Smooth muscle cell (in vitro differentiated cells): Measurements from ENCODE around the gene ZFHX3. TPM values are rescaled to one million over a fixed set of nuclear protein-coding genes. Genes with fewer than 3 reads are reported as not detected.
A peak's percentile ranks its signal among the peaks of the same experiment; 100 is the strongest.

Experiments
- DNase-seq: peaks from one replicate; lab custom pipeline; 2025; ENCODE audit not compliant: unreplicated experiment; lab: John Stamatoyannopoulos, UW
- H2AFZ ChIP-seq: fragments of 200-600 bp; sonication (generic); 2 replicates; pipeline ENCODE4 v1.6.0; 2016; ENCODE audit warnings: antibody characterized with exemption, low read depth, mild to moderate bottlenecking
- H3F3A ChIP-seq: fragments of 200-600 bp; sonication (generic); 2 replicates; pipeline ENCODE4 v1.6.0; 2017; ENCODE audit warnings: antibody characterized with exemption, low read depth
- H3K27ac ChIP-seq: fragments of 200-600 bp; sonication (generic); 2 replicates; pipeline ENCODE4 v1.5.1; 2016; ENCODE audit warnings: low read depth, mild to moderate bottlenecking
- H3K27me3 ChIP-seq: fragments of 200-600 bp; sonication (generic); 2 replicates; pipeline ENCODE4 v1.6.1; 2016; ENCODE audit warnings: low read depth, mild to moderate bottlenecking
- H3K36me3 ChIP-seq: fragments of 200-600 bp; sonication (generic); 2 replicates; pipeline ENCODE4 v1.5.1; 2016; ENCODE audit warnings: low read depth
- H3K4me1 ChIP-seq: fragments of 200-600 bp; sonication (generic); 2 replicates; pipeline ENCODE4 v1.5.1; 2016; ENCODE audit warnings: low read depth
- H3K4me2 ChIP-seq: fragments of 200-600 bp; sonication (generic); 2 replicates; pipeline ENCODE4 v1.6.0; 2016; ENCODE audit warnings: mild to moderate bottlenecking
- H3K4me3 ChIP-seq: fragments of 200-600 bp; sonication (generic); 2 replicates; pipeline ENCODE4 v1.5.1; 2016; ENCODE audit warnings: mild to moderate bottlenecking
- H3K79me2 ChIP-seq: fragments of 200-600 bp; sonication (generic); 2 replicates; pipeline ENCODE4 v1.6.0; 2016; ENCODE audit warnings: low read depth, mild to moderate bottlenecking
- H3K9ac ChIP-seq: fragments of 200-600 bp; sonication (generic); 2 replicates; pipeline ENCODE4 v1.6.0; 2016; ENCODE audit warnings: low read depth
- H3K9me3 ChIP-seq: fragments of 200-600 bp; sonication (generic); replicated peaks from 2 replicates; pipeline ENCODE4 v1.5.1; 2016; ENCODE audit warnings: low read depth
- H4K20me1 ChIP-seq: fragments of 200-600 bp; sonication (generic); 2 replicates; pipeline ENCODE4 v1.6.0; 2016; ENCODE audit warnings: low read depth
- CTCF ChIP-seq: fragments of 200-600 bp; sonication (generic); IDR thresholded peaks from 2 replicates; pipeline ENCODE4 v1.5.1; 2017; ENCODE audit warnings: borderline replicate concordance, mild to moderate bottlenecking, antibody characterized with exemption; ENCODE audit not compliant: insufficient read depth, poor library complexity, severe bottlenecking
- WGBS: methylation state at CpG from one replicate; pipeline ENCODE4 v1.1.7; 2016; ENCODE audit warnings: low lambda C conversion rate; 5-methylcytosine and 5-hydroxymethylcytosine counted together
- polyA plus RNA-seq: library from polyadenylated mRNA; unstranded; fragments of >200 nt; fragmentation: Nextera tagmentation; extraction: Ambion mirVana; gene quantifications from 2 replicates; pipeline ENCODE4 v1.2.1, GENCODE V29; 2016
- total RNA-seq: library from RNA; depleted of rRNA; stranded (reverse); fragments of >200 nt; gene quantifications from 2 replicates; pipeline ENCODE4 v1.2.3, GENCODE V29; 2014

ZFHX3 gene
- total and polyA plus RNA-seq, 2 experiments from 2014 or later = 3.1 to 9.8 TPM

- Histone ChIP-seq H3K27me3 (no peaks in the 10 kb centered on the region), H3K9ac (no peak overlapping the region), H3F3A (no peaks in the 10 kb centered on the region), H3K27ac (no peak overlapping the region), H3K79me2 (no peaks in the 10 kb centered on the region), H3K4me2 (no peak overlapping the region), H3K36me3 (no peaks in the 10 kb centered on the region), H3K4me3 (no peak overlapping the region), H2AFZ (no peak overlapping the region), H3K4me1 (no peaks in the 10 kb centered on the region), H4K20me1 (peaks cover 27% of the 10 kb centered on the region), H3K9me3 (no peaks in the 10 kb centered on the region)
- TF ChIP-seq CTCF = peak; percentile 15
- DNase-seq = no peak
- WGBS = 91% methylated on average over 4 of the region's 4 CpGs
Measured at GRCh38 chr16:72818236-72818845, 229.6 kb downstream of the ZFHX3 start.

GRCh38 chr16:72815348-72816318, 232.3 kb downstream of the ZFHX3 start:
- TF ChIP-seq CTCF = no peak
- Histone ChIP-seq H3K9ac (no peak overlapping the region), H3K9me3 (no peaks in the 10 kb centered on the region), H3F3A (no peaks in the 10 kb centered on the region), H4K20me1 (peaks cover 26% of the 10 kb centered on the region), H2AFZ (no peak overlapping the region), H3K4me1 (no peaks in the 10 kb centered on the region), H3K4me2 (no peak overlapping the region), H3K4me3 (no peak overlapping the region), H3K79me2 (no peaks in the 10 kb centered on the region), H3K36me3 (no peaks in the 10 kb centered on the region), H3K27ac (no peak overlapping the region), H3K27me3 (no peaks in the 10 kb centered on the region)
- no peak for DNase-seq
- 73% methylated on average over 5 of the region's 5 CpGs for WGBS

- no peaks in the 10 kb centered on the region for H3K36me3 ChIP-seq
- H3K79me2 ChIP-seq = no peaks in the 10 kb centered on the region
- no peak for TF ChIP-seq CTCF
- no peak overlapping the region for H3K27ac ChIP-seq
- peaks cover 14% of the 10 kb centered on the region for H4K20me1 ChIP-seq
- no peaks in the 10 kb centered on the region for H3K4me1 ChIP-seq
- no peaks in the 10 kb centered on the region for H3F3A ChIP-seq
- no peaks in the 10 kb centered on the region for H3K9me3 ChIP-seq
- no peak overlapping the region for H2AFZ ChIP-seq
- H3K4me2 ChIP-seq = no peak overlapping the region
- H3K4me3 ChIP-seq = no peak overlapping the region
- no peak for DNase-seq
- 93% methylated on average over 2 of the region's 2 CpGs for WGBS
- no peak overlapping the region for H3K9ac ChIP-seq
- no peaks in the 10 kb centered on the region for H3K27me3 ChIP-seq
Measured at GRCh38 chr16:72814226-72814625, 233.7 kb downstream of the ZFHX3 start.
